ENCODE results near the gene XYLT1. TPM values are rescaled to one million over a fixed set of nuclear protein-coding genes. Genes with fewer than 3 reads are reported as not detected.

XYLT1 gene
- total RNA-seq, 1 donor from 2014 or later, result 17.0 TPM

DNA sequence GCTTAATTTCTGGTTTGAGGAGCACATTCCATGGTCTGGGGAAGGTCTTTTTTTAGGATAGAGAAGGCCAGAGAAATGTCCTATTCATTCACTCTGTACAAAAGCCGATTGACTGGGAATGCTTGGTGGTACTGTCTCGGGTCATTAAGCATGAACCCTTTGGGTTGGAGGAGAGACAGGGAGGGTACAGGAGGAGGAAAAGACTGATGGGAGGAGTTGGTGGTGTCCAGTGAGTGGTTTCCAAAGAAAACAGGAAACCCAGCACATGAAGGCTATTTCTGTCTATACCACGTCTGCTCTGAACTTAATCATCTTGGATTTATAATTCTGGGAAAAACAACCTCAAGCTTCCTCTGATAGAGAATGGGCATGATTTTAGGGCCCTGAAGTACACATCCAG, 111.9 kb downstream of the XYLT1 start:
- DNase-seq (ENCODE audit: low spot score), result no peak

- no peak for DNase-seq (ENCODE audit: low spot score)
Observed at GRCh38 chr16:17358355-17358754, 112.4 kb downstream of the XYLT1 start.

- no peak for DNase-seq (ENCODE audit: low spot score)
Observed at GRCh38 chr16:17357307-17358062, 113.3 kb downstream of the XYLT1 start.

DNA sequence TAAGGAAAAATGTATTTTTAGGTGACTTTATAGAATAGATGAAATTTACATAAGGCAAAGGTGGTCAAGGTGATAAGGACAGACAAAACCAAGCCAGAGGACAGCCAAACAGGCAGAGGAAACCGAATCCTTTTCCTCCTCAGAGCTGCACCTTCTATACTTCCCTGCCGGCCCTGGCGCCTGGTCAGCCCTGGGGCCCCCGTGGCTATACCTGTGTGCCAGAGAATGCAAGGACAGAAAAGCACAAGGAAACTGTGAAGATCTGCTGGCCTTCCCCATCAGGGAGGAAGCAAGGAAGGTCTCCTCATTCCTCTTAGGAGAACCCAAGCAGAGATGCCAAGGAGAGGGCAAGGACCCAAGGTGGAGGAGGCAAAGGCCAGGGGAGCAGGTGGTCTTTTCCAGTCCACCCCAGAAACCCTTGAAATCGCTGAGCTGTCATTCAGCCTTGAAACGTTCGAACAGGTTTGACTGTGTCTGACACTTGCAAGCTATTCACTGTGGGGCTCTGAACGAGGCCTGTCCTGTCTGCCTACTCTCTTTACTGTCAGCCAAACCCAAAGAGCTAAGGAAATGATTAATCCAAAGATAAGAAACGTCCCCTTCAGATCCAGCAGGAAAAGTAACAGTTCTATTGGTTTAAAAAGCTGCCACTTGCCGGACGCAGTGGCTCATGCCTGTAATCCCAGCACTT, 114.4 kb downstream of the XYLT1 start:
- no peak for DNase-seq (ENCODE audit: low spot score)

DNA sequence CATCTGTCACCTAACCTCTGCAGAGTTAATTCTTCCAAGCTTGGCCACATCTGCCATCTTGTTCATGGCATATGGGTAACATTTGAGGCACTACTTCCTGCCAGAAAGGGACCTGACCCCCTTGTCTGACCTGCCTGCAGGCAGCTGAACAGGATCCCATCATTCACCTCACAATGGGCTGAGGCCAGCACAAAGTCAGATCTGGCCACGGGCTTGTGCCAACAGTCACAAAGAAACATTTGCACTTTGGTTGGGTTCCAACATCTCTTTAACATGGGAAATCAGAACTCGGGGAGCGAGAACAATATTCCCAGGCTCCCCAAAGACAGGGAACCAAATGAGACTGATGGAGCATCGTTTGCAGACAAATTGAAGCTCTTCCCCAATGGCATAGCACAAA, 116.1 kb downstream of the XYLT1 start:
- DNase-seq (ENCODE audit: low spot score), result no peak

- no peak for DNase-seq (ENCODE audit: low spot score)
Observed at GRCh38 chr16:17354141-17354601, 116.6 kb downstream of the XYLT1 start.

DNA sequence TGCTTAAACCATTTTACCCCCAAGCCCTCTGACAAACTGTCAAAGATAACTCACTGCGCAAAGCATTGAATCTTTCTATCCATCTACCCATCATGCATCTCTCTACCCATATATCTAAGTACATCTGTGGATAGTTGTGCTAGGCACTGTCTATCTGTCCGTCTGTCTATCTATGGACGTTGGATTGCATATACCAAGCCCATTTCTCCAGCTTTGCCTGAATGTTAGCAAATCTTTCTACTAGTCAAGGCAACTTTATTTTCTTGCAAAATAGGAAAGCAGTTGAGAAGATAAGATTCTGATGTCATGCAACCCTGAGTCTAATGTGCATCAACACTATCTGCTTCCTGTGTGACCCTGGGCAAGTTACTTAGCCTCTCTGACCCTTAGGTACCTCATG, 117.2 kb downstream of the XYLT1 start:
- DNase-seq (ENCODE audit: low spot score), result no peak

DNA sequence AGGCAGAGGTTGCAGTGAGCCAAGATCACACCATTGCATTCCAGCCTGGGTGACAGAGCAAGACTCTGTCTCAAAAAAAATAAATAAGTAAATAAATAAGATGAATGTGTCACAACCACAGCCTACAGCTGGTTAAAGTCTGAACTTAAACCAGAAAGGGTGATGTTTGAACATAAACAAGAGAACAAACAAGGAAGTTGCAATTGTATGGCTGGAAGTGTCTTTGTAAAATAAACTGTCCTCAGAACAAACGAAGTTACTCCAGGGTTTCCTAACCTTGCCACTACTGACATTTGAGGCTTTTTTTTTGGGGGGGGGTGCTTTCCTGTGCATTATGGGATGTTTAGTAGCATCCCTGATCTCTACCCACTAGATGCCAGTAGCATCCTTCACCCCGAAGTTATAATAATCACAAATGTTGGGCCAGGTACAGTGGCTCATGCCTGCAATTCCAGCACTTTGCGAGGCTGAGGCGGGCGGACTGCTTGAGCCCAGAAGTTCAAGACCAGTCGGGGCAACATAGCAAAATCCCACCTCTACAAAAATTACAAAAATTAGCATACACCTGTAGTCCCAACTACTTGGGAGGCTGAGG, 119.2 kb downstream of the XYLT1 start:
- DNase-seq (ENCODE audit: low spot score), result no peak

- no peak for DNase-seq (ENCODE audit: low spot score)
Observed at GRCh38 chr16:17350207-17350606, 120.6 kb downstream of the XYLT1 start.

DNA sequence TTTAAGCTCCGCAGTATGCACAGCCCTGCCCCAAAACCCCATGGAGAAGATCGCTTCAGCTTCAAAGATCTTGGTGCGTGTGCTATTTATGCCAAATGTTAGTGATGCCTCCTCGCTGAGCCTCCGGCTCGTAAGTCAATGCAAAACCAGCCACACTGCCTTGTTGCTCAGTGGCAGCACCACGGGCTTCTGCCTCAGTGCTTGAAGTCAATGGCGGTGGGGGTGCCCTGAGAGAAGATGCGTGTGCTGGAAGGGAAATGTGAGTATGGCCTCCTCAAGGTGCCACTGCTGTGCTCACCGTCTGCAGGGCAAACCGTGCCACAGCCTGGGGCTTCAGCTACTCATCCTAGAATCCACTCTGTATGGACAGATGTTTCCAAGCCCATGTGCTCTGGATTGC, 121.9 kb downstream of the XYLT1 start:
- no peak for DNase-seq (ENCODE audit: low spot score)

DNA sequence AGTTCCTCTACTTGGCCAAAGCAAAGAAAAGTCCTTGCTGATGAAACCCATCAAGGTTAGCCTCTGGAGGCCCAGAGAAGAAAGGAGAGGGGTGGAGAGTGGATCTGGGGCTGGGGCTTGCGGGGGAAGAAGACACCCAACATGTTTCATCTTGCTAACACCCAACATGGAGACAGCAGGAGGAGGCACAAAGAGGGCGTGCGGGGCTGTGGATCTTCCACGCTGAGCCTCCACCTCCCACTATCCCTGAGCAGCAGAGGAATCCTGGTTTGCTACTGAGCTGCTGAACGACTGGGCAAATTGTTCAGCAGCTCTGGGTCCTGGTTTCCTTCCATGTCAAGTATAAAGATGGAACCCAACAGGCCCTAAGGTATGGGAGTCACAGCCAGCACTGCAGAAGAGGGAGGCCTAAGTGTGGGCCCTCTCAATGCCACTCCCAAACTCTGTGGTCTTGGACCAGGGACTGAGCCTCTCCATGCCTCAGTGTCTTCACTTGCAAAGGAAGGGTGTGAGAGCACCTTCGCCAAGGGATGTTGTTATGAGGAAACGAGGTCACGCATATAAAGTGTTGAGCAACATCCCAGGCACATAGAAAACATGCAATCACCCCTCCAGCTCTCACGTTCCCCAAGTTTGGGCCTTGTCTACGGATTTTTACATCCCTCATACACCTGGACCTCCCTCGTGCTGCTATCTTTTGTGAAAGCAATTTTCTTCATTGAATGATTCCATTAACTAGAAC, 122.5 kb downstream of the XYLT1 start:
- DNase-seq (ENCODE audit: low spot score), result no peak

GRCh38 chr16:17347624-17348023, 123.1 kb downstream of the XYLT1 start:
- no peak for DNase-seq (ENCODE audit: low spot score)

- DNase-seq (ENCODE audit: low spot score), result no peak
Observed at GRCh38 chr16:17346621-17347569, 123.9 kb downstream of the XYLT1 start.

GRCh38 chr16:17345043-17345442, 125.7 kb downstream of the XYLT1 start:
- DNase-seq (ENCODE audit: low spot score), result peak; percentile 63

DNA sequence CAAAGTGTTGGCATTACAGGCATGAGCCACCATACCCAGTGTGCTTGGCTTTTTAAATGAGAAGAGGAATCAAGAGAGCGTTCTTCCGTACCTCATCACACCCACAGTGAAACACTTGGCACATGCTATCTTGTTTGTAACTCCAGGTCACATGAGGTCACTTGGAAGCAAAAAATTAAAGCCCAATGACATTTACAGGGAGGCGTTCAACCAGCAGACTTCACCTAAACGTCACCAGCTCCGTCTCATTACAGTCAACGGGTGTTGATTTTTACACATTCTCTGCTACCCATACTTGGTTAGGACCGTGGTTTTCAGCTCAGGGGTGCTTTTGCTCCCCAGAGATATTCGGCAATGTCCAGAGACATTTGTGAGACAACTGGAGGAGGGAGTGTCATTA, 127.0 kb downstream of the XYLT1 start:
- no peak for DNase-seq (ENCODE audit: low spot score)

DNA sequence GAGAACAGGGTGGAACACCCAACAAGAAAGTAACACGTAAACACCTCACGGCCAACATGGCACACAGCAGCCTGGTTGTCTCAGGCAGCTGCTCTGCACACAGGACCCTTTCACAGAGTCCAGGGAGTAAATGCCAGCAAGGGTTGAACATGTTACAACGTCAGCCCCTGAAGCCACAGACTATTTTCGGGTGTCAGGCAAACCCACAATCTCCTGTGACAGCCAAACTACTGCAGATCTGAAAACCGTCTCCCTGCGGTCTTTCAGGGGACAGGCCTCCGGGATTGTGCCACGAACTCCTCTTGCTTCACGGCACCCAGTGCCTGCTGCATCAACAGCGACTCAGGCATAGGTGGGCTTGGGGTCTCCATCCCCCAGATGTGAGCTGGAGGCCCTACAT, 127.7 kb downstream of the XYLT1 start:
- DNase-seq (ENCODE audit: low spot score), result no peak

GRCh38 chr16:17342031-17342430, 128.7 kb downstream of the XYLT1 start:
- no peak for DNase-seq (ENCODE audit: low spot score)

- no peak for DNase-seq (ENCODE audit: low spot score)
Observed at GRCh38 chr16:17340804-17341203, 130.0 kb downstream of the XYLT1 start.

DNA sequence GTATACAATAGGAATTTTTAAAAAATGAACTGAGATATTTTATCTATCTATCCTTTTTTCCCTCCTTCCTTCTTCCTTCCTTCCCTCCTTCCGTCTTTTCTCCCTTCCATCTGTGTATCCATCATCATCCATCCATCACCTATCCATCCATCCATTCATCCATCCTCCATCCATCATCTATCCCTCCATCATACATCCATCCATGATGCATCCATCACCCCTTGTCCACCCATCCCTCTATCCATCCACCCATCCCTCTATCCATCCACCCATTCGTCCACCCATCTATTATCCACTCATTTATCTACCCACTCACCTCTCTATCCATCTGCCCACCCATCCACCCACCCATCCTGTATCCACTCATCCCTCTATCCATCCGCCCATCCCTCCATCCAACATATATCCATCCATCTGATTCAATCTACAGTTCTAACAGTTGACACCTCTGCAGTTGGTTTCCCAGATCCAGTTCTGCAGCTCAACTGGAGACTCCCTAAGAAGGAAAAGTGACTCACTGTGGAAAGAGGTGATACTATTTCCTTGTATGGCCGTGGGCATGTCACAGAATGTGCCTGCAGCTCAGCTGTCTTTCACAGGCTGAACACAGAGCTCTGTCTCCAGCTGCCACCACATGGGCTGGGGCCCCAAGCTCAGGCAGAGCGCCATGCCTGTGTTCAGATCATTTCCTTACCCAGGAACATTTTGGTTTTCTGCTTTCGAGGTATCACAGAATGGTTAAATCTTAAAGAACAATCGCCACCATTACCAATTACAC, 130.8 kb downstream of the XYLT1 start:
- no peak for DNase-seq (ENCODE audit: low spot score)

DNA sequence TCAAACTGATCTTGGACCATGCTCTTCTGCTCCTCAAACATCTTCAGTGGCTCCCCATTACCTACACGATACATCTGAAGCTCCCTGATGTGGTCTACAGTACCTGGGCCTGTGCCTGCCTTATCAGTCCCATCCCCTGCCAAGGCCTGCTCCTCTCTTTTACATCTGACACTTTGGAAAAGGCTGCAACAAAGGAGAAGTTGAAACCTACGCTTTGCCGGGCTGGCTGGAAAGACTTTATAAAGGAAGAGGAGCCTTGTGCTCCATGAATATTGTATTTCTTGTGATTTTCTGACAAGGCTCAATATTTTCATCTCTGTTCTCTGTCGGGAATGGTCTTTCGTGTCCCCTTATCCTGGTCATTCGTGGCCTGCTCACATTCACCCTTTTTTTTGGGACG, 132.5 kb downstream of the XYLT1 start:
- DNase-seq (ENCODE audit: low spot score), result no peak

All from ureter (tissue), 1 donor.